ENCODE measurements around the gene LPO.

Gene LPO

DNA sequence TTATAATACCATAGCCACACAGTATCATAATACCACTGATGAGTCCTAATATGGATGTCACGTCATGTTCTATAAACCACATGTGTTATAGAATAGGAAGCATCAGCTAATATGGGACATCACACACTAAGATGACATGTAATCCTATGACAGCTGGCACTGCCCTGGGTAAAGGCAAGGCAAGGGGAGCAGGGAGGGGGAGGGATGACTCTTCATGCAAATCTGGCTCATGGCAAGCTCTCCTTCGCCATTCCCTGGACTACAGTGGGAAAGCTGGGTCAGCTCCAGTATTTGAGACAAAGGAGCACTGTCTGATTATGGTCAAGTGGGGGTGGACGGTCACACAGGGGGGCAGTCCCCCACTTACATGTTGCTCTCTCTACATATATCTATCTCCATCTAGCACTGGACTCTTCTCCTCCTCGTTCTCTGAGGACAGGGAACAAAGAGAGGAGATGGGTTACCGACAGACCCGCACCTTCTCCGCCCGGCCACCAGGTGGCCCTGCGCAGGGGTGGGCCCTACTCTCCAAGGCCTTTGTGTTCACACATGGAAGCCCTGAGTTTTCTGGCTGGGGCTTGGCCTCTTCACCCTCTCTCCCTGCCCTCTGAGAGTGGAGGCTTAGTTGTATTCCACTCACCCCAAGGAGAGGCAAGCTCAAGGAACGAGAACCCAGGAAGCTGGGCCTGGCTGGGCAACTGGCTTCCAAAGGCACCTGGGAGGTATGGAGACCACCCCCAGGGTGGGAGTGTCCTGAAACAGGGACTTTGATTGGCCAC lies 65.8 kb downstream of the LPO start:
- Histone ChIP-seq H3K9ac (ENCODE audit: low read depth, low read length) (peak overlapping the region; percentile 30; the same call in 1 of the 2 replicates), H3K4me3 (ENCODE audit: low read length) (no peak overlapping the region), H3K4me1 (ENCODE audit: insufficient read depth, low read length) (no peaks in the 10 kb centered on the region), H3K9me3 (ENCODE audit: insufficient read depth, low read depth, low read length) (no peaks in the 10 kb centered on the region), H3K27me3 (ENCODE audit: insufficient read depth, low read length) (no peaks in the 10 kb centered on the region), H3K36me3 (ENCODE audit: insufficient read depth, low read depth, low read length) (no peaks in the 10 kb centered on the region), H3K27ac (ENCODE audit: low read length) (no peak overlapping the region)

DNA sequence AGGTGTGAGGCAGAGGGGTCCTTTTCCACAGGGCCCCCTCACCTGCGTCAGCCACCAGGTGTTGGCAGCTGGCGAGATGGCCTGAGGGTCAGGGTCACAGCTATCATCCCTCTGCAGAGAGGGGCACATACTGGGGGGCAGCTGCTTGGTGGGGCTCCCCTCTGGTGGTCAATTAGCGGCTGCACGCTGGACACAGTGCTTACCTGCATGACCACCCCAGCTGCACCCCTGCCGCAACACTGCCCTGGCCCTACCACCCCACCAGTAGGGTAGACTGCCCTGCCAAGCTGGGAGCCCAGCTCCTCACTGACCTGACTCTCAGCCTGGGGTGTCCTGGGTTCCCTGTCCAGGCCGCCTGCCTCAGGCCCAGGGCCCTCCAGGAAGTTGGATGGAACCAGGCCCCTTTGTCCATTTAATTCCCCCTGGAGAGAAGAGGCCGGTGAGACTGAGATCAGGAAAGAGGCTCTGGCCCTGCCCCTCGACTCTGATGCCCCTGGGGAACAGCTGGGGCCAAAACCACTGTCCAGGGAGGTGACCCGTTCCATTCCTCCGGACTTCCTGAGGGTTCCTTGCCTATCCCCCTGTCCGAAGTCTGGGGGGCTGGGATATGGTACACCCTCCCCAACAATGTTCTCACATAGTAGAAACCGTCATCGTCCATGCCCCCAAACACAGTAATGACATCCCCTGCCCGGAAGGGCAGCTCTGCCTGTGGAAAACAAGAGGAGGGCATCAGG lies 66.5 kb downstream of the LPO start:
- Histone ChIP-seq H3K9ac (ENCODE audit: low read depth, low read length) (peak overlapping the region; percentile 30; the same call in 1 of the 2 replicates), H3K9me3 (ENCODE audit: insufficient read depth, low read depth, low read length) (no peaks in the 10 kb centered on the region), H3K36me3 (ENCODE audit: insufficient read depth, low read depth, low read length) (no peaks in the 10 kb centered on the region), H3K4me3 (ENCODE audit: low read length) (no peak overlapping the region), H3K27me3 (ENCODE audit: insufficient read depth, low read length) (no peaks in the 10 kb centered on the region), H3K27ac (ENCODE audit: low read length) (no peak overlapping the region), H3K4me1 (ENCODE audit: insufficient read depth, low read length) (no peaks in the 10 kb centered on the region)

DNA sequence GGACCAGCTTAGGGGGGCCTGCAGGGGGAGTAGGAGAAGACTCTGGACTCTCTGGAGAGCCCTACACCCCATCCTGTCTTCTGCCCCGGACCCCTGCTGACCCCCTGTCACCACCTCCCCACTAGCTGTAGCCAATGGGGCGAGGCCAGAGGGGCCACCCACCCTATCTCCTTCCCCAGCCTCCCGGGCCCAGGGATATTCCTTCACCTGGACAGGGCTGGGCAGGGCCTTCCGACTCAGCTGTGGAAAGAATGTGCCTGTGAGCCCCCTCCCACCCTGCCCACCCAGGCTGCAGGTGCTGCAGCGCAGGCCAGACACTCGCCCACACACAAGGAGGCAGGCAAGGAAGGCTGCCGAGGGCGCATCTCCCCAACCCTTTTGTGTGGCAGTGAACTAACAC lies 67.2 kb downstream of the LPO start:
- H3K27ac ChIP-seq (ENCODE audit: low read length): no peak overlapping the region

DNA sequence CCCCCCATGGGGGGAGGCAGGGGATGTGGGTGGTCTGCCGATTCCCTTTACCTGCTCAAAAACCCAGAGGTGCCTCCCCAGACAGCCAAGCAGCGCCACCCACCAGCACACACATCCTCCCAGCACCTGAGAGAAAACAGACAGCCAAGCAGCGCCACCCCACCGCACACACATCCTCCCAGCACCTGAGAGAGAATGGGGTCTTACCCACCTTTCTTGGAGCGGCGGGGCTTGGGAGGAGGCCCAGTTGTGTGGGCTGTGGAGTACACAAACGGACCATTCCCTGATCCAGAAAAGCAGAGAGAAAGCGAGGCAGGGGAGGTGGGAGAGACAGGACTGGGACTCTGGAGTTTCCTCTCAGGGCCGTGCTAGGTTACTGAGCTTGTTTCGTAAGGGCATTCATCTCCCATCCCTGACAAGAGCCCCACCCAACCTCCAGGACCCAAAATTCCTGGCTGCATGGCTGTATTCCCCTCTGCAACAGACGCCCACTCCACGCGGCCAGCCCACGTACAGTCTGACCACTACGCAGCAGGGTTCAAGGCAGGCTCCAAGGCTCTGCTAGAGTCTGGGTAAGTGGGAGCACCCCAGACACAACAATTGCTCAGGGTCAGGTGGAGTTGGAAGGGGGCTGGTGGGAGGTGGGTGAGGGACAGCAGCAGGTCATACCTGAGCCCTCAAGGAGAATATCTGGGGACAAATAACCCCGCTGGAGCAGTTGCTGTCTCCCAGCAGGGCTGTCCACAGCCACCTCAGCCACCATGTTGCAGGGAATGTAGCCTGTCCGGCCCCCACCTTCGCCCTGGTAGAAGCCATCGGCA lies 68.0 kb downstream of the LPO start:
- H3K36me3 ChIP-seq (ENCODE audit: insufficient read depth, low read depth, low read length): no peaks in the 10 kb centered on the region
- no peaks in the 10 kb centered on the region for H3K9me3 ChIP-seq (ENCODE audit: insufficient read depth, low read depth, low read length)
- H3K4me3 ChIP-seq (ENCODE audit: low read length): no peak overlapping the region
- H3K27me3 ChIP-seq (ENCODE audit: insufficient read depth, low read length): no peaks in the 10 kb centered on the region
- H3K9ac ChIP-seq (ENCODE audit: low read depth, low read length): no peak overlapping the region
- H3K4me1 ChIP-seq (ENCODE audit: insufficient read depth, low read length): no peaks in the 10 kb centered on the region
- H3K27ac ChIP-seq (ENCODE audit: low read length): no peak overlapping the region

More for the DNA sequence above, 67.2 kb downstream of the LPO start:
- H3K9ac ChIP-seq (ENCODE audit: low read depth, low read length): no peak overlapping the region
- no peak overlapping the region for H3K4me3 ChIP-seq (ENCODE audit: low read length)
- no peaks in the 10 kb centered on the region for H3K4me1 ChIP-seq (ENCODE audit: insufficient read depth, low read length)
- H3K9me3 ChIP-seq (ENCODE audit: insufficient read depth, low read depth, low read length): no peaks in the 10 kb centered on the region
- no peaks in the 10 kb centered on the region for H3K36me3 ChIP-seq (ENCODE audit: insufficient read depth, low read depth, low read length)
- no peaks in the 10 kb centered on the region for H3K27me3 ChIP-seq (ENCODE audit: insufficient read depth, low read length)

DNA sequence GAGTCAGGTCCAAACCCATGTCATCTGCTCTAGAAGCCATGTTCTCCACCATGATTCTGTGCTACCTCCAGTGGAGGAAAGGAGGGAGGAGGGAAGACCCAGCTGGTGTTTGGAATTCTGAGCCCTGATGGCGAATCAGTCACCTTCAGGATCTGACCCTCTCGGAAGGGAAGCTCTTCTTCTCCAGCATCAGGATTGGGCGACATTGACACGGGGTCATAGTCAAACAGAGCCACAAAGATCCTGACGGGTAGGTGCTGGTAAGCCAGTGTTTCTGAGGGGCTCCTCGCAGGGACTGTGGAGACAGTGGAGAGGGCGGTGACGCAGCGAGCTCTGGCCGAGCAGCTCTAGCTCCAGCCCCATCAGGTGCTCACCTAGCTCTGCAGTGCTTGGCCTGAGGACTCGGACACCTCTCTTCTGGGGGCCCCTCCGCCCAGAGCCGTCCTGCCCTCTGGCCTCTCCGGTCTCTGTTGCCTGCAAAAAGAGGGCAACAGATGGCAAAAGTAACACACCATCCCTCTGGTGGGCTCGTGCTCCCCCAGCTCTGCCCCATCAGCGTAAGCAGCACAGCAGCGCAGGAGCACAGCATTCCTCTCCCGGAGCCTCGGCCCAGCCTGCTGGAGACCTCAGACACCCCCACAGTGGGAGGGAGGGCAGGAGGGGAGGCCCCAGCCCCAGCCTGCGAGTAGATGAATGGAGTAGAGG lies 69.2 kb downstream of the LPO start:
- H3K36me3 ChIP-seq (ENCODE audit: insufficient read depth, low read depth, low read length): no peaks in the 10 kb centered on the region
- no peak overlapping the region for H3K4me3 ChIP-seq (ENCODE audit: low read length)
- no peak overlapping the region for H3K27ac ChIP-seq (ENCODE audit: low read length)
- H3K9ac ChIP-seq (ENCODE audit: low read depth, low read length): no peak overlapping the region
- no peaks in the 10 kb centered on the region for H3K4me1 ChIP-seq (ENCODE audit: insufficient read depth, low read length)
- H3K9me3 ChIP-seq (ENCODE audit: insufficient read depth, low read depth, low read length): no peaks in the 10 kb centered on the region
- H3K27me3 ChIP-seq (ENCODE audit: insufficient read depth, low read length): no peaks in the 10 kb centered on the region

DNA sequence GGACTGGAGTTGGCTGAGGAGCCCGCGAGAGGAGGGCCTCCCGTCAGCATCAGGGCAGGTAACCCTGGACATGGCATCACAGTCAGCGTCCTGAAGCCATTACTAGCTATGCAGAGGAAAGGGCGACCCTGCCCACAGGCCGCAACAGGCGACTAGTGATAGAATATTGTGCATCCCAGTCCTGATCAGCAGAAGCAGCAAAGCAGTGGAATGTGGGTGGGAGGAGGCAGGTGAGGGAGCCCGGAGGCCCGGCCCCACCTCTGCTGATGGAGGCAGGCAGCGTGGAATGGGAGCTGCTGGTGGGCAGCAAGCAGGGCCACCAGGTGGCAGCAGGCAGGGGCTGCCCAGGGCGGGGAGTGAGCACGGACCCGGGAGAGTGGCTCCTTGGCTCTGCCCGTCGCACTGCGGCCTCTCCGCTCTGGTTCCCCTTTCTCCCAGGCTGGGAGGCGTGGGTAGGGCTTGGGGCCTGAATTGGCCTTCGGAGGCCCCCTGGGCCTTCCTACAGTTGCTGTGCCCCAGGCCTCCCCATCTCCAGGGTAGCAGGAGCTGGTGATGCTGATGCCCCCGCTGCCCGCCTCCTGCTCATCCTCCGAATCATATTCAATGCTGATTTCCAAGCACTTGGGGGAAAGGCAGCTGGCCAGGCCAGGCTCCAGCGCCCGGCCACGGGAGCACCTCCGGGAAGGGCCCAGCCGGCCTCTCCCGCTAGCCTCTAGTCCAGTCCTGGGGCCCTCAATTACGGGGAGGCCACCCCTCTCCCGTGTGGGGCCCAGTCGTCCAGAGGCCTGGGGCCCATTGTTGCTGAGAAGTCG lies 70.0 kb downstream of the LPO start:
- Histone ChIP-seq H3K36me3 (ENCODE audit: insufficient read depth, low read depth, low read length) (no peaks in the 10 kb centered on the region), H3K9ac (ENCODE audit: low read depth, low read length) (no peak overlapping the region), H3K27ac (ENCODE audit: low read length) (no peak overlapping the region), H3K27me3 (ENCODE audit: insufficient read depth, low read length) (no peaks in the 10 kb centered on the region), H3K4me1 (ENCODE audit: insufficient read depth, low read length) (no peaks in the 10 kb centered on the region), H3K9me3 (ENCODE audit: insufficient read depth, low read depth, low read length) (no peaks in the 10 kb centered on the region), H3K4me3 (ENCODE audit: low read length) (no peak overlapping the region)

DNA sequence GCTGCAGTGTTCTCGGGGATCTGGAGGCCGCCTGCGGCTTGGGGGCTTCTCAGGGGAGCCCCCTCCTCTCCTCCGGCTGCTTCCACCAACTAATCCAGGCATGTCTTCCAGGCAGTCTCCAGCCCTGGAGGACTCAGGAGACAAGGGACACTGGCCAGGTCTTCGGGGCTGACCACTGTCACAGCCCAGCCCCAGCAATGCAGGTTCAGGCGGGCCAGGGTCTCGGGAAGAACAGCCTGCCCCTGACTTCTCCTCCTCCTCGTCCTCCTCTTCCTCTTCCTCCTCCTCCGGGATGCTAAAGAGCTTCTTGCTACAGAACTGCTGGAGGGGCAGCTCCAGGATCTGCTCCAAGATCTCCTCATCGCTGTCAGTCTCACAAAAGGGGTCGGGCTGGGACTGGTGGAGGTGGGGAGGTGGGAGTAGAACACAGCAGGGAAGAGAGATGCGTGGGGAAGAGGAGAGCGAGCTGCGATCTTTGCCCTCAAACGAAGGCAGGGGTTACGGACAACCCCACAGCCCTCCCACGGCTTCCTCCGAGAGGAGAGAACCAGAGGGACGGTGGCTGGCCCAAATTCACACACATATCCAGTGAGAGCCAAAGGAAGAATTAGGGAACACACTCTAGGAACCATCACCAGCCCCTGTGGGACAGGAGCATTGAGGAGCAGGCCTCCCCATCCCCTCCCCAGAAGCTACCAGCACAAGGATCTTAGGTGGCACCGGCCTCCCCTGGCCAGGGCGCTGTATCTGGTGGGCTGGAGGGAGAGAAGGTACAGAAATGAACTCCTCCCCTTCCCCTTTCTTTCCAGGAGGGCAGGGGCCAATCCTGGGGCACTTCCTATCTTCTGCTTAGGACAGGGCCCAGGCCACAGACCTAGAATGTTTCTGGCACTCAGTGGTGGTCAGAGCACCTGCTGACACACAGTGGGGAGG lies 70.9 kb downstream of the LPO start:
- no peaks in the 10 kb centered on the region for H3K27me3 ChIP-seq (ENCODE audit: insufficient read depth, low read length)
- no peaks in the 10 kb centered on the region for H3K9me3 ChIP-seq (ENCODE audit: insufficient read depth, low read depth, low read length)
- no peak overlapping the region for H3K9ac ChIP-seq (ENCODE audit: low read depth, low read length)
- H3K4me3 ChIP-seq (ENCODE audit: low read length): no peak overlapping the region
- no peaks in the 10 kb centered on the region for H3K4me1 ChIP-seq (ENCODE audit: insufficient read depth, low read length)
- no peak overlapping the region for H3K27ac ChIP-seq (ENCODE audit: low read length)
- H3K36me3 ChIP-seq (ENCODE audit: insufficient read depth, low read depth, low read length): no peaks in the 10 kb centered on the region

DNA sequence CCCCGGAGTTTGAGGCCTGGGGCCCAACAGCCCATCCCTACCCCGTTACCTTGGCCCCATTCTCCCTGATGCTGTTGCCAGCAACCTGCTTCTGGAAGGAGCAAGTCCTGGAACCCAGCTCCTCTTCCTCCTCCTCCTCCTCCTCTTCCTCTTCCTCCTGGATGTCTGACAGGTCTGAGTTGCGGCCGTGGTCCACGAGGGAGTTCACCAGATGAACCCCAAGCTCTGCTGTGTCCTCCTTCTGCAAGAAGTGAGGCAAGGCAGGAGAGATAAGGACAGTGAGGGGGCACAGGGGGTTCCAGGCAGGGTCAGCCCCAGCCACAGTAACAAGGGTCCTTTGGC lies 71.5 kb downstream of the LPO start:
- no peaks in the 10 kb centered on the region for H3K4me1 ChIP-seq (ENCODE audit: insufficient read depth, low read length)
- H3K36me3 ChIP-seq (ENCODE audit: insufficient read depth, low read depth, low read length): no peaks in the 10 kb centered on the region
- no peak overlapping the region for H3K27ac ChIP-seq (ENCODE audit: low read length)
- no peaks in the 10 kb centered on the region for H3K9me3 ChIP-seq (ENCODE audit: insufficient read depth, low read depth, low read length)
- no peak overlapping the region for H3K4me3 ChIP-seq (ENCODE audit: low read length)
- no peaks in the 10 kb centered on the region for H3K27me3 ChIP-seq (ENCODE audit: insufficient read depth, low read length)
- no peak overlapping the region for H3K9ac ChIP-seq (ENCODE audit: low read depth, low read length)

DNA sequence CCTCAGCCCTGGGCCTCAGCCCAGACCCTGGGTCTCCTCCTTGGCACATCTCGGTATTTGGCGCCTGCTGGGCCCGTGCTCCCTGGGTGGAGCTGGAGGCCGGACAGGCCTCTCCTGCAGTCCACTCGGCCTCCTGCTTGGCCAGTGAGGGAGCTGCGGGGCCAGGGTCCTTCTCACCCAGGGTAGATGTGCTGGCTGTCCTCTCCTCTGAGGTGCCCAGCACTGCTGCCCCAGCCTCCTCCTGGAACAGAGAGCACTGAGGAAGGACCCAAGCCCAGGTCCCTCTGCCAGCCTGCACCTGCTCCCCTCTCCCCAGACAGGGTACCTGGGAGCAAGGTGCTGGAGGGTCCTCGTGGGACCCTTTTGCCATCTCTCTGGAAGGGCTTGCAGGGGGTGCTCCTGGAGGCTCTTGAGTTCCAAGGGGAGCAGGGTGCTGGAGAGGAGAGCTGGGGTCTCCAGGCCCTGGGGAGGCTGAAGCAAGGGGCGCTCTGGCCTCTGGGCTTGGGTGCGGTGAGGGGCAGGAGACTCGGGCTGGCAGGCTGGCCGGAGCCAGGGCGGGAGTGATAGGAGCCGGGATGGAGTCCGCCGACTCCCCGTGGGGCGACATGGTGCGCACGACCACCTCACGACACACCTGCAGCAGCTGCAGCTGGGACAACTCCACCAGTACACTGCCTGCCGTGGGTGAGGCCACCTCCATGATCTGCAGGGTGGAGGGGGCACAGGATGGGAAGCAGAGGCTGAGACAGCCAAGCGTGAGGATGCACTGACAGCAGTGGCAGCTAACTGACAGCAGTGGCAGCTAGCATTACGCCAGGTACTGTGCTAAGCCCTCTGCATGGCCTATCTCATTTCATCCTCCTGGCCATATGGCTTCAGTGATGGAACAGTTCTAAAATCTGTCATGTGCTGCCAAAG lies 72.4 kb downstream of the LPO start:
- H3K9me3 ChIP-seq (ENCODE audit: insufficient read depth, low read depth, low read length): no peaks in the 10 kb centered on the region
- H3K27ac ChIP-seq (ENCODE audit: low read length): no peak overlapping the region
- no peak overlapping the region for H3K4me3 ChIP-seq (ENCODE audit: low read length)
- no peaks in the 10 kb centered on the region for H3K36me3 ChIP-seq (ENCODE audit: insufficient read depth, low read depth, low read length)
- H3K4me1 ChIP-seq (ENCODE audit: insufficient read depth, low read length): no peaks in the 10 kb centered on the region
- H3K27me3 ChIP-seq (ENCODE audit: insufficient read depth, low read length): no peaks in the 10 kb centered on the region
- no peak overlapping the region for H3K9ac ChIP-seq (ENCODE audit: low read depth, low read length)

Data from iPS-20b (cell line).